ENCODE measurements around the gene CADM1. TPM values are rescaled to one million over a fixed set of nuclear protein-coding genes. Genes with fewer than 3 reads are reported as not detected.

Gene CADM1
- polyA plus RNA-seq, 1 experiment = 31.8 TPM

- no peak for DNase-seq (ENCODE audit: low read depth)
- POLR2A ChIA-PET = no interaction called here
- no peak for TF ChIP-seq CTCF (IDR thresholded peaks at IDR 0.05; ENCODE audit: insufficient read depth, low read depth, low read length)
- no peaks in the 10 kb centered on the region for H3K36me3 ChIP-seq (ENCODE audit: control insufficient read depth, insufficient read depth, low read length)
- H3K27me3 ChIP-seq (ENCODE audit: control insufficient read depth, insufficient read depth, low read length) = no peaks in the 10 kb centered on the region
- CTCF ChIA-PET = no interaction called here
- no peak overlapping the region for H3K4me3 ChIP-seq (ENCODE audit: low read depth, low read length)
Measured at GRCh38 chr11:115365907-115366306, 138.3 kb downstream of the CADM1 start.

GRCh38 chr11:115364896-115365295 lies 139.3 kb downstream of the CADM1 start:
- TF ChIP-seq CTCF (IDR thresholded peaks at IDR 0.05; ENCODE audit: insufficient read depth, low read depth, low read length) = no peak

GRCh38 chr11:115363921-115364320 lies 140.3 kb downstream of the CADM1 start:
- no peak for DNase-seq (ENCODE audit: low read depth)
- POLR2A ChIA-PET = no interaction called here
- no peak for TF ChIP-seq CTCF (IDR thresholded peaks at IDR 0.05; ENCODE audit: insufficient read depth, low read depth, low read length)
- Histone ChIP-seq H3K27me3 (ENCODE audit: control insufficient read depth, insufficient read depth, low read length) (no peaks in the 10 kb centered on the region), H3K4me3 (ENCODE audit: low read depth, low read length) (no peak overlapping the region), H3K36me3 (ENCODE audit: control insufficient read depth, insufficient read depth, low read length) (no peaks in the 10 kb centered on the region)
- CTCF ChIA-PET = no interaction called here

More at GRCh38 chr11:115364896-115365295, 139.3 kb downstream of the CADM1 start:
- Histone ChIP-seq H3K27me3 (ENCODE audit: control insufficient read depth, insufficient read depth, low read length) (no peaks in the 10 kb centered on the region), H3K4me3 (ENCODE audit: low read depth, low read length) (no peak overlapping the region), H3K36me3 (ENCODE audit: control insufficient read depth, insufficient read depth, low read length) (no peaks in the 10 kb centered on the region)
- no peak for DNase-seq (ENCODE audit: low read depth)
- ChIA-PET POLR2A (no interaction called here), CTCF (interaction anchor here (0.6 kb wide), 1 partner anchor 10 kb away, joined by 3 read pairs; no protein-coding TSS in a partner anchor)

GRCh38 chr11:115363426-115363825 lies 140.8 kb downstream of the CADM1 start:
- Histone ChIP-seq H3K4me3 (ENCODE audit: low read depth, low read length) (no peak overlapping the region), H3K36me3 (ENCODE audit: control insufficient read depth, insufficient read depth, low read length) (no peaks in the 10 kb centered on the region), H3K27me3 (ENCODE audit: control insufficient read depth, insufficient read depth, low read length) (no peaks in the 10 kb centered on the region)
- ChIA-PET POLR2A (no interaction called here), CTCF (no interaction called here)
- no peak for DNase-seq (ENCODE audit: low read depth)
- no peak for TF ChIP-seq CTCF (IDR thresholded peaks at IDR 0.05; ENCODE audit: insufficient read depth, low read depth, low read length)

- H3K4me3 ChIP-seq (ENCODE audit: low read depth, low read length) = no peak overlapping the region
- TF ChIP-seq CTCF (IDR thresholded peaks at IDR 0.05; ENCODE audit: insufficient read depth, low read depth, low read length) = no peak
- POLR2A ChIA-PET = no interaction called here
- no peaks in the 10 kb centered on the region for H3K27me3 ChIP-seq (ENCODE audit: control insufficient read depth, insufficient read depth, low read length)
- no peak for DNase-seq (ENCODE audit: low read depth)
- H3K36me3 ChIP-seq (ENCODE audit: control insufficient read depth, insufficient read depth, low read length) = no peaks in the 10 kb centered on the region
- CTCF ChIA-PET = no interaction called here
Measured at GRCh38 chr11:115362997-115363396, 141.2 kb downstream of the CADM1 start.

Measured in BJ (cell line).